Liver (tissue), 3 donors: ENCODE data around the gene CD46.

Experiments
- ATF3 ChIP-seq: IDR thresholded peaks from 2 replicates; pipeline ENCODE4 v1.6.1; 2016; ENCODE audit warnings: antibody characterized with exemption
- CTCF ChIP-seq: fragments of 150-350 bp; IDR thresholded peaks from 2 replicates; pipeline ENCODE4 v1.5.1; 2017; ENCODE audit warnings: improper control_type of control experiment, low read depth, low read length; ENCODE audit not compliant: missing input control
- EGR1 ChIP-seq, 2 donors: IDR thresholded peaks; 2 replicates each; pipeline ENCODE4 v1.6.1; 2016 to 2018; ENCODE audit warnings: antibody characterized with exemption in 2 of 2, low read depth in 2 of 2
- FOXA1 ChIP-seq: IDR thresholded peaks from 2 replicates; pipeline ENCODE4 v1.6.1; 2016; ENCODE audit warnings: antibody characterized with exemption
- GABPA ChIP-seq, 2 donors: IDR thresholded peaks in 1 of 2; conservative IDR thresholded peaks in 1 of 2; 2 replicates each; pipeline ENCODE4 v1.6.1; 2016; ENCODE audit warnings: antibody characterized with exemption in 2 of 2, mild to moderate bottlenecking in 1 of 2, moderate library complexity in 1 of 2
- JUND ChIP-seq, 2 donors: IDR thresholded peaks; 2 replicates each; pipeline ENCODE4 v1.6.1; 2016; ENCODE audit warnings: antibody characterized with exemption in 2 of 2
- MAX ChIP-seq: IDR thresholded peaks from 2 replicates; pipeline ENCODE4 v1.6.1; 2016; ENCODE audit warnings: antibody characterized with exemption
- RAD21 ChIP-seq, 2 donors: IDR thresholded peaks; 2 replicates each; pipeline ENCODE4 v1.6.1; 2016; ENCODE audit warnings: antibody characterized with exemption in 2 of 2, mild to moderate bottlenecking in 2 of 2
- REST ChIP-seq: IDR thresholded peaks from 2 replicates; pipeline ENCODE4 v1.6.1; 2016; ENCODE audit warnings: antibody characterized with exemption, mild to moderate bottlenecking
- RXRA ChIP-seq, 2 donors: IDR thresholded peaks; 2 replicates each; pipeline ENCODE4 v1.6.1; 2017 to 2018; ENCODE audit warnings: antibody characterized with exemption in 2 of 2, mild to moderate bottlenecking in 1 of 2
- SP1 ChIP-seq: IDR thresholded peaks from 2 replicates; pipeline ENCODE4 v1.6.1; 2018; ENCODE audit warnings: antibody characterized with exemption, mild to moderate bottlenecking
- TAF1 ChIP-seq: conservative IDR thresholded peaks from 2 replicates; pipeline ENCODE4 v1.6.1; 2016; ENCODE audit warnings: antibody characterized with exemption, mild to moderate bottlenecking
- YY1 ChIP-seq: IDR thresholded peaks from 2 replicates; pipeline ENCODE4 v1.6.1; 2016; ENCODE audit warnings: antibody characterized with exemption, mild to moderate bottlenecking
- donor health status: healthy.
- donor health status: healthy.

GRCh38 chr1:207787776-207788175 is 35.9 kb downstream of the CD46 start:
- TF ChIP-seq CTCF (no peak), TAF1 (no peak), REST (no peak), YY1 (no peak), RAD21 (IDR thresholded peaks at IDR 0.05) (no peak), JUND (IDR thresholded peaks at IDR 0.05) (no peak), EGR1 (IDR thresholded peaks at IDR 0.05; ENCODE audit: low read depth in 2 of 2) (no peak), SP1 (no peak), ATF3 (no peak), GABPA (IDR thresholded peaks at IDR 0.05 in 1 of 2, conservative IDR thresholded peaks at IDR 0.05 in 1 of 2) (no peak), FOXA1 (no peak), MAX (no peak), RXRA (IDR thresholded peaks at IDR 0.05) (no peak)
